ENCODE data around the gene ADNP2. TPM values are rescaled to one million over a fixed set of nuclear protein-coding genes. Genes with fewer than 3 reads are reported as not detected.

ADNP2 gene
- total RNA-seq, 2 donors from 2014 or later = 10.9 to 12.3 TPM

DNA sequence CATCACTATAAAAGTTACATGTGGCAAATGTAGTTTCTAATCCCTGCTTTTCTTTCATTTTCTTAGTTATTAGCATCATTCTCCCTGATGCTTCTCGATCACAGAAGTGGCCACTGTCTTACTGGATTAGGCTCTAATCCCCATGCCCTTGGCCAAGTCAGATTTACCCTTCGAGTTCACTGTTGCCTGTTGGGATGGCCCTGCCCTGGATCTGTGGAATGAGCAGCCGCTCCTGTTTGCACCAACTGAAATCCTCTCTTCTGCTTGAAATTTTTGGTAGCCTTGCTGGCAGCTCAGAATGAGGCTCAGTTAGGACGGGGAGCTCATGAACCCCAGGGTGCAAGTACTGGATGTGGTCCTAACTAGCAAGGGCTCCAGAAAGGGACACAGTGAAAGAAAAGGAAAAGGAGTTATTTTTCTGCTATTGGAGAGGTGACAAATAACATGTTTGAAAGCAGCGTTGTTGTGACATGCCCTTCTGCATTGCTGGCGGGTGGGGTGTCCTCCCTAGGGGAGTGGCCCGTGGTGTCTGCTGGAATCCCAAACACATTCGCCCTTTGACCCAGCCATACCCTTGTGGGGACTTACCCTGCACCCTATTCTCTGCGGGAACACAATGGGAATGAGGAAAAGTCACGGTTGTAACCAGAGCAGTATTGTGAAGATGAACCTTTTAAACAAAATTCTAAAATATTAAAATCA lies 40.3 kb upstream of the ADNP2 start:
- Histone ChIP-seq H3K9me3 (no peaks in the 10 kb centered on the region), H3K4me1 (no peaks in the 10 kb centered on the region), H3K27me3 (no peaks in the 10 kb centered on the region), H3K27ac (no peak overlapping the region), H3K4me3 (no peak overlapping the region), H3K36me3 (no peaks in the 10 kb centered on the region)
- DNase-seq (ENCODE audit: low spot score) = no peak
- no peak for TF ChIP-seq CTCF (IDR thresholded peaks at IDR 0.05)

DNA sequence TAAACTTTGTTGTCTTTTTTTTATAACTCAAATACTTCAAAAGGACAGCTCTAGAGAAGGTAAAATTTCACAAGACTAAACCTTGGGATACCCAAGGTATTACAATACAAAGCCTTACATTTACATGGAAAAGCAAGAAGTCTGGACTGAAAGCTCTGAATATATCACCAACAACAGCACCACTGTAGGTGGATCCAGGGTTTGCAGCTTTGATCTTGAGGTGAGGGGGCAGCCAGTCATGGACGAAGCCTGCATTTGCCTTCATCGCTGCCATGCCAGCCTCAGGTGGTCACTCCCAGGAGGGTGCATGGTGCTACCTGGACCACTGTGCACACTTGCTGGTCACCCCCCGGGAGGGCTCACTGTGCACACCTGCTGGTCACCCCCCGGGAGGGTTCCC lies 38.2 kb upstream of the ADNP2 start:
- H3K36me3 ChIP-seq = no peaks in the 10 kb centered on the region
- TF ChIP-seq CTCF (IDR thresholded peaks at IDR 0.05) = no peak
- DNase-seq (ENCODE audit: low spot score) = no peak
- no peak overlapping the region for H3K27ac ChIP-seq
- no peaks in the 10 kb centered on the region for H3K9me3 ChIP-seq
- H3K4me3 ChIP-seq = no peak overlapping the region
- H3K4me1 ChIP-seq = no peaks in the 10 kb centered on the region
- H3K27me3 ChIP-seq = no peaks in the 10 kb centered on the region

DNA sequence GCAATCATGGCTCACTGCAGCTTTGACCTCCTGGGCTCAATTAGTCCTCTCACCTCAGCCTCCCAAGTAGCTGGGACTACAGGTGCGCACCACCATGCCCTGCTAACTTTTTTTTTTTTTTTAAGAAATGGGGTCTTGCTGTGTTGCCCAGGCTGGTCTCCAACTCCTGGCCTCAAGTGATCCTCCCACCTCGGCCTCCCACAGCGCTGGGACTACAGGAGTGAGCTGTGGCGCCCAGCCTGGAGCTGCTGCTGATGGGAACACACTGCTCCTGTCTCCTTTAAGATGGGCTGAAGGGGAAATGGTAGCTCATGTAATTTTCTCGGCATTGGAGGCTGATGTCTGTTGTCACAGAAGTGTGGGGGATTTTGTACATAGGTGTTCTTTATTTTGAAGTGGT lies 34.9 kb upstream of the ADNP2 start:
- TF ChIP-seq CTCF (IDR thresholded peaks at IDR 0.05) = no peak
- H3K9me3 ChIP-seq = no peaks in the 10 kb centered on the region
- H3K4me1 ChIP-seq = no peaks in the 10 kb centered on the region
- H3K36me3 ChIP-seq = no peaks in the 10 kb centered on the region
- no peak for DNase-seq (ENCODE audit: low spot score)
- H3K27me3 ChIP-seq = no peaks in the 10 kb centered on the region
- no peak overlapping the region for H3K27ac ChIP-seq
- H3K4me3 ChIP-seq = no peak overlapping the region

DNA sequence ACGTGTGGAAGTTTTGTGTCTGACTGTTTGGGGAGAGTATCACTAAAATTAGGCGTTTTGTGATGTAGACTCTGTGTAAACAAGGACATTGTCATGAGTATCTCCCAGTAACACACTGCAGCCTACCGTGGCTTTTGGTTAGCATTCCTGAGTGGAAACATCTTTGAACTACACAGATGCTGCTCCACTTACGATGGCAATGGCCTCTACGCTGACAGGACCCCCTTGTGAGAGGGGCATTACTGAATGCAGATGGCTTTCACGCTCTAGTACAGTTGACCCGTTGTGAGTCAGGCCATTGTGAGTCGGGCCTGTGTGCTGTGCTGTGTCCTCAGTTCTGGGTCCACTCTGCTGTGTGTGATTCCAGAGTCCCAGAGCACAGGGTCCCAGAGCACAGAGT lies 34.4 kb upstream of the ADNP2 start:
- H3K36me3 ChIP-seq = no peaks in the 10 kb centered on the region
- H3K4me3 ChIP-seq = no peak overlapping the region
- H3K9me3 ChIP-seq = no peaks in the 10 kb centered on the region
- no peak for DNase-seq (ENCODE audit: low spot score)
- H3K27me3 ChIP-seq = no peaks in the 10 kb centered on the region
- H3K4me1 ChIP-seq = no peaks in the 10 kb centered on the region
- no peak for TF ChIP-seq CTCF (IDR thresholded peaks at IDR 0.05)
- no peak overlapping the region for H3K27ac ChIP-seq

- Histone ChIP-seq H3K36me3 (no peaks in the 10 kb centered on the region), H3K27ac (no peak overlapping the region), H3K4me1 (no peaks in the 10 kb centered on the region), H3K4me3 (no peak overlapping the region), H3K9me3 (no peaks in the 10 kb centered on the region), H3K27me3 (no peaks in the 10 kb centered on the region)
- no peak for DNase-seq (ENCODE audit: low spot score)
- TF ChIP-seq CTCF (IDR thresholded peaks at IDR 0.05) = no peak
These were observed 33.1 kb upstream of the ADNP2 start for GRCh38 chr18:80075940-80076339.

- no peaks in the 10 kb centered on the region for H3K9me3 ChIP-seq
- no peak overlapping the region for H3K4me3 ChIP-seq
- TF ChIP-seq CTCF (IDR thresholded peaks at IDR 0.05) = no peak
- H3K36me3 ChIP-seq = no peaks in the 10 kb centered on the region
- no peaks in the 10 kb centered on the region for H3K4me1 ChIP-seq
- H3K27me3 ChIP-seq = no peaks in the 10 kb centered on the region
- H3K27ac ChIP-seq = no peak overlapping the region
- no peak for DNase-seq (ENCODE audit: low spot score)
These were observed 32.7 kb upstream of the ADNP2 start for GRCh38 chr18:80076379-80076778.
